Fibroblast of skin of right quadriceps (primary cell): Measurements from ENCODE around the gene PLCB1.

ENCODE experiments used
- DNase-seq: peaks from one replicate; pipeline ENCODE4 v3.0.0-alpha.2; 2013

The PLCB1 gene

DNA sequence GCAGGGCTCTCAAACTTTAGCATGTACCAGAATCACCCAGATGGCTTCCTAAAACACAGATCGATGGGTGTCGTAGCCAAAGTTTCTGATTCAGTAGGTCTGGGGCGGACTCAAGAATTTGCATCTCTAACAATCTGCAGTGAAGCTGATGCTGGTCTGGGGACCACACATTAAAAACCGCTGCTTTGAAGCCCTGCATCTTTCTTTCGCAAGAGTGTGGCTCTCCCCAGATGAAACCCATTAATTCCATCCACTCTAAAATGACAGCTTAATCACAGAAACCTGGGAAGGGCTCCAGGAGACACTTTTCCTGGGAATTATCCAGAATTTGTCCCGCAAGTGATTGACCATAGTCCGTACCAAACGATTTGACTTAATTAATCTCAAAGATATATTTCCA, 617.0 kb downstream of the PLCB1 start:
- DNase-seq: peak; percentile 83

- DNase-seq: peak; percentile 73
Measured at GRCh38 chr20:8749986-8750385, 617.9 kb downstream of the PLCB1 start.

DNA sequence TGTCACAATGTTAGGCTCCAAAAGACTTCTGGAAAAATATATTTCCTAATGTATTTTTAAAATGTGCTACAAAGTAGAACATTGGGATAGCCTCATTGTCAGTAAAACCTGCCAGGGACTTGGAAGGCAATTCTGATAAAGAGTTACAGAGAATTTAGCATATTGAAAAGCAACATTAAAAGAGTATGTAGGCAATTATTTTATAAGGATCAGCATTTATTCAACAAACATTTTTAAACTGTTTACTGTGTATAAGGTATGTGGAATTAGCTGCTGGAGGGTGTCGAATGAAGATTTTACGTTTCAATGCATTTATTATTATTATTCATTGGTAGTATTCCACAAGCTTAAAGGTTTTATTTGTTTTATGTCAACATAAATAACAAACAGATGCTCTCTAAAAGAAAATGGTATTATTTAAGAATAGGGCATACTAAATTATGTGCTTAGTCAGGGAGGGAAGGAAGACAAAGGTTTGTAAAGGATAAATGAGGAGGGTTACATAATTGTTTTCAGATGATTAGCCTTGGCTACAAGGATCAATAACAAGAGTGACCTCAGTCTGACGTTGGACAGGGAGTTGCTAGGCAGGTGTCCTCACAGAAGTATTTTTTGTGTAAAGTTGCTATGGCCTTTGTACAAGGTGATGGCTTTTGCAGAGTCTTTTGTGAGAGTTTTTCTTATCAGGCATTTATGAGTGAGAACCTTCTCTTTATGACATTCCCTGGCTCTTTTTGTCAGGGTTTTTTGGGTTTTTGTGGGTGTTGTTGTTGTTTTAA, 623.5 kb downstream of the PLCB1 start:
- no peak for DNase-seq

- peak; percentile 87 for DNase-seq
Measured at GRCh38 chr20:8756410-8756809, 624.3 kb downstream of the PLCB1 start.

GRCh38 chr20:8757146-8757545, 625.1 kb downstream of the PLCB1 start:
- peak; percentile 90 for DNase-seq

DNA sequence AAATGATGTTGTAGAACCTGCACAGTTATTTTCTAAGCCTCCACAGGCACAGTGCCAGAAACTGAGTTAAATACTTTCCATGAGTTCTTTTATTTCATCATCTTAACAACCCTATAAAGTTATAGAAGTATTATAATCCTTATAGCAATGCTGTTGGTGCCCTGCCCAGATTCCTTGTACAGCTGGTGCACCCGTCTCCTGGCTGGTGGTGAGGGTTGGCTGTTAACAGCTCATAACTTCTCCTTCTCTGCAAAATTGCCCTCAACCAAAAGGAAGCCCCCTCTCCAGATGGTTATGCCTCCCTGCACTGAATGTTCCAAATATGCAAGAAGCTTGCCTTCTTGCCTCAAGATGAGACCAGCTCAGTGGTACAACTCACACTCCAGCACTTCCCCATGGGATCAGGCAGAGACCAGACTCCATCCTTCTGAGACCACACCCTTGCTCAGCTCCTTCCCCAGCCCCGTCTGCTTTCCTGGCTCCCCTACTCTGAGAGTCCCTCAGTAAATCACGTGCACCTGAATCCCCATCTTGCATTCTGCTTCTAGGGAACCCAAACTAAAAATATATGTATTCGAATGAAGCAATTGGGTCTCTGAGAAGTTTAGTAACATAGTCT, 632.4 kb downstream of the PLCB1 start:
- peak; percentile 81 for DNase-seq

- DNase-seq: peak; percentile 39
Measured at GRCh38 chr20:8766868-8767390, 634.9 kb downstream of the PLCB1 start.

DNA sequence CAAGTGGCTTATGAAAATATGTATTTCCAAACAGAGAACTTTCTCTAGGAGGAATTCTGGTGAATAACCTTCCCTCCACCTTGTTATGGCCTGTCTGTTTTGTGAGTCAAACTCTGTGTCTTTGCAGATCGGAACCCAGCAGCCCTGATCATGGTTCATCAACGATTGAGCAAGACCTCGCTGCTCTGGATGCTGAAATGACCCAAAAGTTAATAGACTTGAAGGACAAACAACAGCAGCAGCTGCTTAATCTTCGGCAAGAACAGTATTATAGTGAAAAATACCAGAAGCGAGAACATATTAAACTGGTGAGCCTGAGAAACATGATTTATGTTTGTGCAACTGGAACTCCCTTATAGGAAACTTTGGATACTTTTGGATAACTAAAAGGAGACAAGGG, 642.3 kb downstream of the PLCB1 start:
- no peak for DNase-seq

- peak; percentile 70 for DNase-seq
Measured at GRCh38 chr20:8777911-8778310, 645.8 kb downstream of the PLCB1 start.

DNA sequence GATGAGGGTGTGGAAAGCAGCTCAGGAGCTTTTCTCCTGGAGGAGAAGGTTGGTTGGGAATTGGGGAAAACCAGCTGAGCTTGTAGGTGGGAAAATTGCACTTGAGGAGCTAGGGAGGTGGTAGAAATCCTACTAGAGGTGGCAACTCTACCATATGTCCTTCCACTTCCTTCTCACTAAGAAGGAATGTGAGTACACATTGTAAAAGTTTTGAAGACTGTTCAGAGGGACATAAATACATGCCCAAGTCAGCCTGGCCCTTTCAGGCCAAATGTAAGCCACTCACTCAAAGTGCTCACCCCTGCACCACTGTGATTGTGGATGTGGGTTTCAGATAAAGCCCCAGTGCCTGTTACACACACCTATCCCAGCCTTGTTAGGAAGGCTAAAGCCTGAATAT, 646.3 kb downstream of the PLCB1 start:
- DNase-seq: no peak

DNA sequence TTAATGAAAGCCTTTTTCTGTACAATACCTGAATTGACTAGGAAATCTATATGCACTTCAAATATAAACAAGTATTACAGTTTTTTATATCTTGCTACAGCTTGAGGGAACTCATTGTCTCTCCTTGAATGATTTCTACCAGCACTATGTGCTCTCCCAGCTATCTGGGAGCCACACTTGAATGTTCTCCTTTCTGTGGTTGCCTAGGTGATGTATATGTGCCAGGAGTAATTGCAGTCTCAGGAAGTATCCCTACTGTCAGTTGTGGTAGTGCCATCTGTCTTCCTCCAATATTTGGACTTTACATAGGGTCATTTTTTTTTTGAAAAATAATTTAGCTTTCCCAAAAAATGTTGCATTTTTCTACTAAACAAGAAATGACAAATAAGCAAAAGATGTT, 648.8 kb downstream of the PLCB1 start:
- DNase-seq: no peak

DNA sequence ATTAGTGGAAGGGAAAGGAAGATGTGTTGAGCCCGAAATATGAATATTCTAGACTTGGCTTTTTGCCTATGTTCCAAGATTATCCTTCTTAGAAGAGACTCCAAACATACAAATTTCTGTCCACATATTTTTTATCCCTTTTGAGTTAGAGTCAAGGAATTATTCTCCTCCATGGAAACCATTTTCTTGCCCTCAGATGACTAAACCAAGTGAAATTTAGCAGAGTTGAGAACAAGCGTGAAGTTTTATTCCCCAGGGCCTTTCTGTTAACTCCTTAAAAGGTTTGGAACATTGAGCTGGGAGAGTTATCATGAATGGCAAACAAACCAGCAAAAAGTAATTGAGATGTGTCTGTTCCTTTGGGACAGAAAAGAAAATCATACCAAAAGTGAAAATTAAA, 650.7 kb downstream of the PLCB1 start:
- DNase-seq: peak; percentile 92

DNA sequence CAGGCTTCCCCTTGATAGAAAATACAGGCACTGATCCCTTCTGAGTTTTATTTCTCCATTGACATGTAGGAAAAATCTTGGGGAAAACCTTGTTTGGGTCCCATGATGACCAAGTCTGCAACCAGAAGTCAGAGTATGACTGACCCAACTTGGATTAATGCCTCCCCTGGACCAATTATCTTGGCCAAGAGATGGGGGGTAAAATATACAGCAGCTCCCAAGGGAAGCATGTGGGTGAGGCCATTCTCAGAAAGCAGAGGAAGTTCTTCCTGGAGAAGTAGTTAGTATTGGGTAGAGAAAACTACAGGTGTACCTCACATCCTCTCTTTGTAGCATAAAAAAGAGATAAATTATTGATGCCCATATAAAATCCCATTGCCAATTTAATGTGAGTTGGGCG, 651.7 kb downstream of the PLCB1 start:
- DNase-seq: no peak

DNA sequence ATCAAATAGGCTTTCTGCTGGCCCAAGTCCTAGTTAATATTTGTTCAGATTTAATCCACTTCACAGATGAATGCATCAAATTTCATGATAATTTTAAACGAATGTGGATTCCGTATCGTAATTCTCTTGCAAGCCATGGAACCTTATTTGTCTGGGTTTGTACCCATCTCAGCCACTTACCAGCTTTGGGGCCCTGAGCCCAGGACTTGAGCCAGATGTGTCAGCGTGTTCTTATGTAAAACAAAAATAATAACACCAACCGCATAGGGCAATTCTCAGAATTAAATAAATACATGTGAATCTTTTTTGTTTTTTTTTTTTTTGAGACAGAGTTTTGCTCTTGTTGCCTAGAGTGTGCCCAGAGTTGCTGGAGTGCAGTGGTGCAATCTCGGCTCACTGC, 654.3 kb downstream of the PLCB1 start:
- DNase-seq: no peak

GRCh38 chr20:8787090-8787489, 655.0 kb downstream of the PLCB1 start:
- no peak for DNase-seq

GRCh38 chr20:8788275-8788674, 656.2 kb downstream of the PLCB1 start:
- DNase-seq: no peak

DNA sequence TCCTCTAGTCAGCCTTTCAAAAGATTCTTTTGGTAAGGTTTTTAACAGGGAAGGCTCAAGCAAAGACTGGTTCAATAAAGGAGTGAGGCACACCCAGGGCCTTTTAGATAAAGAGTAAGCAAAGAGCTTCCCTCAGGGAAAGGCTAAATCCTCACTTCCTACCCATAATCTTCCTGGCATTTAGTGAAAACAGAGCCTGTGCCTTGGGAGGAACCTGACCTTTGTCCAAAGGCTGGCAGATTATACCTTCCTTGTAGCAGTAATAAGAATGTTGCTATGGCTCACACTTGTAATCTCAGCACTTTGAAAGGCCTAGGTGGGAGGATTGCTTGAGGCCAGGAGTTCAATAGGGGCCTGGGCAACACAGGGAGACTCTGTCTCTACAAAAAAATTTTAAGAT, 656.8 kb downstream of the PLCB1 start:
- DNase-seq: no peak

DNA sequence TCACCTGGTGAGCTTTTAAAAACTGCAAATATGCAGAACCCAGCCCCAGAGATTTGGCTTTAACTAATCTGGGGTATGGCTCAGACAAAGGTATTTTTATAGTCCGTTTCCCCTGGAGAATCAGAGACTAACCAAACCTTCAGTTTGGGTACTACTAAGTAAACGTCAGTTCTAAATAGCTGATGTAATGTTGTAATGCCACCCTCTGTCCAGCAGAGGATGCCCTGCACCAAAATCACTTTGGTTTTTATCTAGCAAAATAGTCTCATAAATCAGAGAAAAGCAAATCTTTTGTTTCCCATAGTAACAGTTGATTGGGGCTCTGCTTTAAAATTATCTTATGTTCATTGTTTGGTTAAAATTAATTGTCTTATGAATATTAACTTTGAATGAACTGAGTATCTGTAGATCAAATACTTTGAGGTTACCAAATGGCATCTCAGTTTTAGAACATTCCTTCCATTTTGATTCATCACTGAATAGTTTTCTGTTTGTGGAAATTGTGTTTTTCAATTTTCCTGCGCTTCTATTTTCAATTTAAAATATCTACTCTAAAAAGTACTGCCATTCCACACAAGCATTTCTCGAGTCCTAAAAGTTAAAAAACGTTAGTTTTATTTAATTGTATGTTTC, 658.5 kb downstream of the PLCB1 start:
- peak; percentile 58 for DNase-seq

- no peak for DNase-seq
Measured at GRCh38 chr20:8795404-8795803, 663.3 kb downstream of the PLCB1 start.

- peak; percentile 18 for DNase-seq
Measured at GRCh38 chr20:8796088-8796660, 664.1 kb downstream of the PLCB1 start.

DNA sequence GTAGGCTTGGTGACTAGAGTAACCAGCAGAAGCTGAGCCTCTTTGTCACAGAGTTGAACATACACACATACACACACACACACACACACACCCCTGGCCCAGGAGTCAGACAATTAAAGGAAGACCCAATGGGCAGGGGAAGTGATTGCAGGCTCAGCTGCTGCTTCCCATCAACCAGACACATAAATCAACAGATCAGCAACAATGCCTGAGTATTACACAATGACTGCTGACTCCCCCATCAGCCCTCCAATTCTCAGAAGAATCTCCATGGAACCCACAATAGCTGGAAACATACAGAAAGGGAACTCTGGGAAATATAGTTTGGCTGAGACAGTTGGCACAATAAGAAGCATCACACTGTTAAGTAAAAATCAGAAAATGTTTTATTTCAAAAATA, 666.4 kb downstream of the PLCB1 start:
- DNase-seq: peak; percentile 61

DNA sequence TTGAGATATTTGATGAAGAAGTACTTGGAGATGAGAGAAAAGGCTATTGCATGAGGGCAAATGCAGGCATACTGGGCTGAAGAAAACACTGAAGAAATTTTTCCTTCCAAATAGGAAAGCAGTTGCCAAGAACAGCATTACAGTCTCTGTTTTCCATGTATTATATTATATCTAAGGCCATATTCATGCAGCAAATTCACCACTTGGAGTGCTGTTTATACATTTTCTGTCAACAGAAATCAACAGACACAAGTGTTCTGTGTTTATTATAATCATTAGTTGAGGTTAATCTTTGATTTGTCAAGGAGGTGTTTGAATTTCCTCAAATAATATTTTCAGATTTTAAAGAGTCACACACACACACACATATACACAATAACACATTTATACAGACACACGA, 668.0 kb downstream of the PLCB1 start:
- DNase-seq: no peak

DNA sequence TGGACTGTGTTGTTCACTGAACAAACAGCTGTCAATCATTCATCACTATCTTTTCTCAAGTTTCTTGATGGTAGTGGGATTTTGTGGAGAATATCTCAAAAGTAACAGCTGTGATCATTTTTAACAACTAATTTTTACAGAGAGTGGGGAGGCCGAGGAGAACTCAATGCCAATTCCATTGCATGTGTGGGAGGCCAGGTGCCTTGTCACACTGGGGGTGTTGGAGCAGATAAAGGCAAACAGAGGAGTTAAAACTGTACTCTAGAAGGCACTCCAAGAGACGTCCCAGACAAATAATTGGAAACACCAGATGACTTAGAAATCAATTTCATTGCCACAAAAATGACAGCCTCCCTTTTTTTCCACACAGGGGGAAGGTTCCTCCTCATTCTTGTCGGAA, 669.6 kb downstream of the PLCB1 start:
- no peak for DNase-seq

DNA sequence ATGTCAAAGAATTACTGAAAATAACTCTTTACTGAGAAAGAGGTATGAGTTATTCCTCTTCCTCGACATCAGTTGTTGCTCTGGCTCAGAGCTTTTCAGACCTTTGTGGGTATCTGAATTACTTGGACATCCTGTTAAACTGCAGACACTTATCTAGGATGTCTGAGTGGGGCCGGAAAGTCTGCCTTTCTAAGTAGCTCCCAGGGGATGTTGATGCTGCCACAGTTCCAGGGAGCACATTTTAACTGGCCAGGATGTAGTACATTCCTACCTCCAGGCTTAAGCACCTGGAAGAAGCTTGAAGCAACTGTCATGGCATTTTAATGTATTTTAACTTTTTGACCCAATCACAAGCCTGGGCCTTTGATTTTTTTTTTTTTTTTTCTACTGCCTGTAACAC, 671.0 kb downstream of the PLCB1 start:
- peak; percentile 18 for DNase-seq
